ENCODE results near the gene NDUFC2. TPM values are rescaled to one million over a fixed set of nuclear protein-coding genes. Genes with fewer than 3 reads are reported as not detected.

NDUFC2 gene
- total and polyA plus RNA-seq, 2 of the 8 experiments (the other 6 are each of a cell fraction or from before 2014, with no cell fraction given), result 216 to 356 TPM

- CTCF ChIA-PET (ENCODE audit: partially characterized antibody), result interaction anchor here (1.2 kb wide), 1 partner anchor 19 kb away, joined by 3 read pairs; no protein-coding TSS in a partner anchor
- no peak overlapping the region for H3K27ac ChIP-seq (ENCODE audit: low read depth, low read length)
- TF ChIP-seq EZH2 (IDR thresholded peaks at IDR 0.05; ENCODE audit: low read depth, low read length, severe bottlenecking), result no peak
- no peak for TF ChIP-seq EP300 (IDR thresholded peaks at IDR 0.05; ENCODE audit: borderline replicate concordance in 1 of 2, low read depth in 2 of 2, low read length in 2 of 2)
- TF ChIP-seq SP2 (IDR thresholded peaks at IDR 0.05; ENCODE audit: low read length), result no peak
- no peak for TF ChIP-seq EGR1 (IDR thresholded peaks at IDR 0.05; ENCODE audit: borderline replicate concordance, low read depth, low read length)
- TF ChIP-seq POLR2AphosphoS5 (IDR thresholded peaks at IDR 0.05; ENCODE audit: low read depth, low read length), result no peak
- no peak for TF ChIP-seq USF2 (IDR thresholded peaks at IDR 0.05; ENCODE audit: low read length)
- no peak for TF ChIP-seq ATF3 (IDR thresholded peaks at IDR 0.05; ENCODE audit: insufficient read depth, low read depth, low read length)
- TF ChIP-seq JUN (IDR thresholded peaks at IDR 0.05; ENCODE audit: low read depth, low read length), result no peak
- TF ChIP-seq BCL11A (IDR thresholded peaks at IDR 0.05; ENCODE audit: low read depth in 2 of 2, low read length in 2 of 2), result no peak
- TF ChIP-seq SIN3A (conservative IDR thresholded peaks at IDR 0.05 in 1 of 2, IDR thresholded peaks at IDR 0.05 in 1 of 2; ENCODE audit: low read depth in 1 of 2, low read length in 2 of 2), result no peak
- TF ChIP-seq POU5F1 (IDR thresholded peaks at IDR 0.05; ENCODE audit: low read depth, low read length), result no peak
- TF ChIP-seq HDAC2 (IDR thresholded peaks at IDR 0.05; ENCODE audit: borderline replicate concordance in 1 of 2, low read depth in 2 of 2, low read length in 2 of 2), result no peak
Measured at GRCh38 chr11:78085972-78086371, 6.3 kb upstream of the NDUFC2 start.

More at GRCh38 chr11:78085972-78086371, 6.3 kb upstream of the NDUFC2 start:
- H3K79me1 ChIP-seq (ENCODE audit: low read depth, low read length), result no peaks in the 10 kb centered on the region
- no peak overlapping the region for H3K4ac ChIP-seq (replicated peaks; ENCODE audit: insufficient read length, low read depth, low read length)
- 72% methylated on average over 3 of the region's 3 CpGs; no CpG with 5 or more reads in 1 of the 2 experiments for WGBS, 2 experiments (ENCODE audit: extremely low coverage in 1 of 2, insufficient coverage in 1 of 2, insufficient read length in 1 of 2, insufficient replicate concordance in 2 of 2, low coverage in 1 of 2, low lambda C conversion rate in 2 of 2, missing lambda C conversion rate in 1 of 2)
- no peak overlapping the region for H2BK20ac ChIP-seq (ENCODE audit: low read length)
- H3K56ac ChIP-seq (replicated peaks; ENCODE audit: insufficient read length, low read depth, low read length), result no peak overlapping the region
- H3K4me1 ChIP-seq (replicated peaks in 1 of 4; ENCODE audit: control insufficient read depth in 3 of 4, insufficient read depth in 4 of 4, low read length in 3 of 4), result no peaks in the 10 kb centered on the region
- H3K9me3 ChIP-seq (ENCODE audit: insufficient read depth in 2 of 2, low read depth in 1 of 2, low read length in 1 of 2), result no peaks in the 10 kb centered on the region
- H3K4me3 ChIP-seq (ENCODE audit: extremely low read depth in 1 of 4, insufficient read depth in 2 of 4, low read depth in 3 of 4, low read length in 4 of 4), result no peak overlapping the region
- H4K20me1 ChIP-seq (replicated peaks in 1 of 2; ENCODE audit: control insufficient read depth in 1 of 2, insufficient read depth in 2 of 2, low read length in 2 of 2), result no peaks in the 10 kb centered on the region
- H3K23ac ChIP-seq (ENCODE audit: insufficient read length), result no peak overlapping the region
- no peak overlapping the region for H2BK5ac ChIP-seq (ENCODE audit: low read depth, low read length)
- no peak overlapping the region for H4K8ac ChIP-seq (ENCODE audit: extremely low read depth, insufficient read depth, low read length)
- H4K91ac ChIP-seq (replicated peaks; ENCODE audit: insufficient read length, low read length), result no peak overlapping the region
- H3K14ac ChIP-seq (ENCODE audit: insufficient read length), result no peak overlapping the region
- FAIRE-seq (no peak), DNase-seq (ENCODE audit: low read depth in 1 of 2, low spot score in 2 of 2) (no peak)
- H3K27me3 ChIP-seq (replicated peaks in 1 of 4; ENCODE audit: control insufficient read depth in 3 of 4, extremely low read depth in 1 of 4, insufficient read depth in 3 of 4, low read length in 3 of 4), result no peaks in the 10 kb centered on the region
- no peak overlapping the region for H2BK120ac ChIP-seq (replicated peaks; ENCODE audit: low read depth, low read length)
- H2AFZ ChIP-seq (ENCODE audit: low read length), result no peak overlapping the region
- no peak overlapping the region for H4K5ac ChIP-seq (ENCODE audit: insufficient read length, low read depth, low read length)
- H3K23me2 ChIP-seq (ENCODE audit: low read depth, low read length), result no peaks in the 10 kb centered on the region
- H2BK12ac ChIP-seq (ENCODE audit: low read depth, low read length), result no peak overlapping the region
- POLR2A ChIA-PET (ENCODE audit: partially characterized antibody), result no interaction called here
- no peaks in the 10 kb centered on the region for H3K79me2 ChIP-seq (ENCODE audit: control insufficient read depth in 1 of 2, insufficient read depth in 2 of 2, low read length in 2 of 2)
- no peak overlapping the region for H3K9ac ChIP-seq (replicated peaks in 1 of 4; ENCODE audit: extremely low read depth in 1 of 4, low read depth in 3 of 4, low read length in 3 of 4)
- no peak overlapping the region for H2BK15ac ChIP-seq (ENCODE audit: low read length)
- no peak overlapping the region for H3K18ac ChIP-seq (ENCODE audit: extremely low read depth, low read length)
- no peak overlapping the region for H3K4me2 ChIP-seq (ENCODE audit: insufficient read depth in 1 of 2, low read depth in 2 of 2, low read length in 2 of 2)
- H2AK5ac ChIP-seq (ENCODE audit: low read depth, low read length), result no peak overlapping the region
- H3K36me3 ChIP-seq (ENCODE audit: control insufficient read depth in 2 of 4, insufficient read depth in 4 of 4, low read length in 3 of 4), result no peaks in the 10 kb centered on the region

Data from H1 (cell line).